SK-MEL-5 (cell line): ENCODE measurements around the gene KREMEN1. TPM values are rescaled to one million over a fixed set of nuclear protein-coding genes. Genes with fewer than 3 reads are reported as not detected.
A peak's percentile ranks its signal among the peaks of the same experiment; 100 is the strongest.

Source experiments
- DNase-seq: peaks from one replicate; pipeline ENCODE4 v3.0.0-alpha.2; 2016; ENCODE audit warnings: low read depth, low spot score
- in situ Hi-C: cut with HindIII; loops from 2 replicates; pipeline ENCODE4 v1.10.0; 2016; ENCODE audit warnings: low sequenced_read_pairs, high pct_unique_total_duplicates, low pct_unique_long_range_greater_than_20kb
- total RNA-seq: library from RNA; depleted of rRNA; stranded (reverse); fragments of >200 nt; shearing (Covaris generic); gene quantifications from 2 replicates; pipeline ENCODE4 v1.2.3, GENCODE V29; 2014

KREMEN1 gene
- total RNA-seq, 1 experiment from 2014 or later: 23.5 TPM

GRCh38 chr22:29183971-29184848 is 111.4 kb downstream of the KREMEN1 start:
- in situ Hi-C loops: no loop called here

GRCh38 chr22:29184849-29185490 is 112.1 kb downstream of the KREMEN1 start:
- no peak for DNase-seq
- in situ Hi-C loops: no loop called here

More at GRCh38 chr22:29183971-29184848, 111.4 kb downstream of the KREMEN1 start:
- no peak for DNase-seq

- no peak for DNase-seq
- in situ Hi-C loops: no loop called here
Measured at GRCh38 chr22:29186302-29186701, 113.5 kb downstream of the KREMEN1 start.

- in situ Hi-C loops: no loop called here
Measured at GRCh38 chr22:29187831-29188230, 115.0 kb downstream of the KREMEN1 start.

GRCh38 chr22:29190051-29190450 is 117.2 kb downstream of the KREMEN1 start:
- in situ Hi-C loops: no loop called here
- no peak for DNase-seq

More at GRCh38 chr22:29187831-29188230, 115.0 kb downstream of the KREMEN1 start:
- DNase-seq: no peak

GRCh38 chr22:29190918-29191317 is 118.1 kb downstream of the KREMEN1 start:
- in situ Hi-C loops: no loop called here
- no peak for DNase-seq

- no peak for DNase-seq
- in situ Hi-C loops: no loop called here
Measured at GRCh38 chr22:29193021-29193420, 120.2 kb downstream of the KREMEN1 start.

GRCh38 chr22:29194184-29194583 is 121.3 kb downstream of the KREMEN1 start:
- no peak for DNase-seq
- in situ Hi-C loops: no loop called here

- no peak for DNase-seq
- in situ Hi-C loops: no loop called here
Measured at GRCh38 chr22:29195118-29195963, 122.5 kb downstream of the KREMEN1 start.

- DNase-seq: no peak
- in situ Hi-C loops: no loop called here
Measured at GRCh38 chr22:29195964-29196666, 123.3 kb downstream of the KREMEN1 start.

GRCh38 chr22:29197096-29197495 is 124.3 kb downstream of the KREMEN1 start:
- in situ Hi-C loops: no loop called here
- no peak for DNase-seq

- no peak for DNase-seq
- in situ Hi-C loops: no loop called here
Measured at GRCh38 chr22:29198240-29198639, 125.4 kb downstream of the KREMEN1 start.

- no peak for DNase-seq
- in situ Hi-C loops: no loop called here
Measured at GRCh38 chr22:29199702-29200400, 127.0 kb downstream of the KREMEN1 start.

GRCh38 chr22:29200901-29201300 is 128.1 kb downstream of the KREMEN1 start:
- DNase-seq: no peak
- in situ Hi-C loops: no loop called here

- no peak for DNase-seq
- in situ Hi-C loops: no loop called here
Measured at GRCh38 chr22:29201782-29202181, 128.9 kb downstream of the KREMEN1 start.

- peak; percentile 58 for DNase-seq
- in situ Hi-C loops: no loop called here
Measured at GRCh38 chr22:29202212-29203192, 129.7 kb downstream of the KREMEN1 start.
